WTC11 (cell line): ENCODE data around the gene TFDP1. TPM values are rescaled to one million over a fixed set of nuclear protein-coding genes. Genes with fewer than 3 reads are reported as not detected.

Experiments
- ATAC-seq: fragments of 200-7000 bp; cut with Tn5 transposase; 2 replicates; pipeline ENCODE4 v1.10.0; 2021; ENCODE audit warnings: mild to moderate bottlenecking, moderate library complexity
- CTCF ChIA-PET: fragments of 300-600 bp; sonication (Branson Sonifier 250); formaldehyde crosslinking; loops from one replicate; lab custom pipeline; 2021; ENCODE audit warnings: antibody characterized with exemption; lab: Charles Lee
- POLR2A ChIA-PET: fragments of 350-600 bp; sonication (Branson Sonifier 250); formaldehyde crosslinking; loops from one replicate; lab custom pipeline; 2021; ENCODE audit warnings: antibody characterized with exemption; lab: Charles Lee
- DNase-seq: peaks from one replicate; pipeline ENCODE4 v3.0.0; 2021; ENCODE audit warnings: low spot score
- H3K27ac Mint-ChIP-seq: 2 replicates; pipeline ENCODE4 v1.8.0; 2021; ENCODE audit warnings: mixed read lengths
- H3K27me3 Mint-ChIP-seq: 2 replicates; pipeline ENCODE4 v1.8.0; 2021; ENCODE audit warnings: low read depth, mild to moderate bottlenecking, moderate library complexity, mixed read lengths
- H3K36me3 Mint-ChIP-seq: 2 replicates; pipeline ENCODE4 v1.8.0; 2021; ENCODE audit warnings: mixed read lengths
- H3K4me1 Mint-ChIP-seq: 2 replicates; pipeline ENCODE4 v1.8.0; 2022; ENCODE audit warnings: mixed read lengths
- H3K4me3 Mint-ChIP-seq: 2 replicates; pipeline ENCODE4 v1.8.0; 2021; ENCODE audit warnings: mild to moderate bottlenecking, moderate library complexity, mixed read lengths
- H3K9me3 Mint-ChIP-seq: 2 replicates; pipeline ENCODE4 v1.8.0; 2021; ENCODE audit warnings: mixed read lengths
- FOXP1 ChIP-seq: sonication (generic); formaldehyde crosslinking; IDR thresholded peaks from 2 replicates; pipeline ENCODE4 v1.8.0; 2022; ENCODE audit warnings: missing genetic modification reagents, mild to moderate bottlenecking, moderate library complexity, borderline replicate concordance
- GRHL2 ChIP-seq: fragments of 250-450 bp; sonication (Bioruptor Pico); IDR thresholded peaks from 2 replicates; pipeline ENCODE4 v1.8.0; 2022; ENCODE audit warnings: mild to moderate bottlenecking, moderate library complexity; ENCODE audit not compliant: insufficient replicate concordance, severe bottlenecking
- HMGA2 ChIP-seq: fragments of 250-450 bp; sonication (Bioruptor Pico); IDR thresholded peaks from 2 replicates; pipeline ENCODE4 v1.4.0; 2021; ENCODE audit warnings: mild to moderate bottlenecking, moderate library complexity
- NFATC4 ChIP-seq: fragments of 250-450 bp; sonication (Bioruptor Pico); IDR thresholded peaks from 2 replicates; pipeline ENCODE4 v1.9.0; 2021; ENCODE audit warnings: mild to moderate bottlenecking
- NR3C1 ChIP-seq: sonication (generic); formaldehyde crosslinking; conservative IDR thresholded peaks from 2 replicates; pipeline ENCODE4 v1.8.1; 2023; ENCODE audit warnings: low read depth, mild to moderate bottlenecking, missing genetic modification reagents
- OVOL2 ChIP-seq: fragments of 250-450 bp; sonication (Bioruptor Pico); IDR thresholded peaks from 2 replicates; pipeline ENCODE4 v1.9.0; 2021; ENCODE audit warnings: mild to moderate bottlenecking, borderline replicate concordance
- PRRX2 ChIP-seq: fragments of 250-450 bp; sonication (Bioruptor Pico); IDR thresholded peaks from 2 replicates; pipeline ENCODE4 v1.8.0; 2021; ENCODE audit warnings: mild to moderate bottlenecking
- SMAD4 ChIP-seq: sonication (generic); formaldehyde crosslinking; IDR thresholded peaks from 2 replicates; pipeline ENCODE4 v1.8.0; 2022; ENCODE audit warnings: mild to moderate bottlenecking, missing genetic modification reagents
- TCF7 ChIP-seq: sonication (generic); formaldehyde crosslinking; IDR thresholded peaks from 2 replicates; pipeline ENCODE4 v1.8.0; 2022; ENCODE audit warnings: mild to moderate bottlenecking, low read depth, missing genetic modification reagents, moderate library complexity
- ZNF232 ChIP-seq: sonication (generic); formaldehyde crosslinking; IDR thresholded peaks from 2 replicates; pipeline ENCODE4 v1.8.0; 2022; ENCODE audit warnings: mild to moderate bottlenecking, missing genetic modification reagents
- ZNF263 ChIP-seq: sonication (generic); formaldehyde crosslinking; IDR thresholded peaks from 2 replicates; pipeline ENCODE4 v1.8.1; 2022; ENCODE audit warnings: low read depth, mild to moderate bottlenecking, moderate library complexity, missing genetic modification reagents
- ZNF396 ChIP-seq: fragments of 250-450 bp; sonication (Bioruptor Pico); IDR thresholded peaks from 2 replicates; pipeline ENCODE4 v1.8.0; 2021; ENCODE audit warnings: mild to moderate bottlenecking, moderate library complexity, borderline replicate concordance
- ZNF416 ChIP-seq: fragments of 250-450 bp; sonication (Bioruptor Pico); IDR thresholded peaks from 2 replicates; pipeline ENCODE4 v1.9.0; 2021; ENCODE audit warnings: mild to moderate bottlenecking, inconsistent platforms
- total RNA-seq: library from RNA; stranded (reverse); gene quantifications from 3 replicates; pipeline ENCODE4 v1.2.3, GENCODE V29; 2021
- TF ChIP-seq, protein P1 (sequence below): fragments of 250-450 bp; sonication (Bioruptor Pico); IDR thresholded peaks from 2 replicates; pipeline ENCODE4 v1.9.0; 2021; ENCODE audit warnings: moderate library complexity, mild to moderate bottlenecking, inconsistent platforms, borderline replicate concordance
- TF ChIP-seq, protein P2 (sequence below): fragments of 250-450 bp; sonication (Bioruptor Pico); conservative IDR thresholded peaks from 2 replicates; pipeline ENCODE4 v1.9.0; 2021; ENCODE audit warnings: mild to moderate bottlenecking
- TF ChIP-seq, protein P3 (sequence below): sonication (generic); formaldehyde crosslinking; IDR thresholded peaks from 2 replicates; pipeline ENCODE4 v1.8.0; 2023; ENCODE audit warnings: mild to moderate bottlenecking, missing genetic modification reagents
- TF ChIP-seq, protein P4 (sequence below): sonication (generic); formaldehyde crosslinking; IDR thresholded peaks from 2 replicates; pipeline ENCODE4 v1.8.1; 2023; ENCODE audit warnings: mild to moderate bottlenecking, missing genetic modification reagents
- TF ChIP-seq, protein P5 (sequence below): sonication (generic); formaldehyde crosslinking; IDR thresholded peaks from 2 replicates; pipeline ENCODE4 v1.8.0; 2022; ENCODE audit warnings: mild to moderate bottlenecking, missing genetic modification reagents
- TF ChIP-seq, protein P6 (sequence below): sonication (generic); formaldehyde crosslinking; IDR thresholded peaks from 2 replicates; pipeline ENCODE4 v1.8.1; 2023; ENCODE audit warnings: mild to moderate bottlenecking, missing genetic modification reagents, borderline replicate concordance
- TF ChIP-seq, protein P7 (sequence below): sonication (generic); formaldehyde crosslinking; IDR thresholded peaks from 2 replicates; pipeline ENCODE4 v1.8.0; 2022; ENCODE audit warnings: mild to moderate bottlenecking, missing genetic modification reagents

Gene TFDP1
- total RNA-seq, 1 experiment from 2014 or later, result 61.2 TPM

DNA sequence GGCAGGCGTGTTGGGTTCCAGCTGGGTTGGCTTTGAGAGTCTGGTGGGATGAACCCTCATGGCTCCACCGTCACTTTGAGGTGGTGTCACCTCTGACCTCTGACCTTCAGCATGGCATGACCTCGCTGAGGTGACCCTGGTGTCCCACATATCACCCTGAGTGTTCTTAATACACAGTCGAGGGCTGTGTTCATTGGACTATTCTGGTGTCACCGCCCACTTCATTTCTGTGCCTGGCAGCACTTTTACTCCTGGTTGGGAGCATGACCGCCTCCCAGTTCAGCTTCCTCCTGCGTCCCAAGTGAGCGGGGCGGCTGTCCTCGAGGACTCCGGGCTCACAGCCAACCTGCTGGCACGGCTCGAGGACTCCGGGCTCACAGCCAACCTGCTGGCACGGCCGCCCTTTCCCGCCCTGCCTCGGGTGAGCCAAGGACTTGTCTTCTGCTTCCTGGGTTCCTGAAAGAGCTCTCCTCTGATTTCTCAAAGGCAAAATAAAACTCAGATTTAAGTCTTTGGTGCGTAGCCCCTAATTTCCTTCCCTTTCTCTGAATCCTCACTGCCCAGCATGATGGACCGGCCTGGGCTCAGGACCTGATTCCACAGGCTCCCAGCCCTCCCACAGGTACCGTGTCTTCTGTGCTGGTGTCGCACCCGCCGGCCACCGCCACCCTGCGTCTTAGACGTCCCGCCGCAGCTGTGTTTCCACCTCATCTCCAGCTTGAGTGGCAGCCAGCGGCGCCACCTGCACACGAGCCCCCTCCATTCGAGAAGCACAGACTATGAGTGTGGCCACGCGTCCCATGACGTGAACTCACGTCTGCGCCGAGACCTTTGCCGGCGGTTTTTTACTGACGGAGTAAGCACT lies 63.0 kb downstream of the TFDP1 start:
- peaks cover 13% of the 10 kb centered on the region for H3K36me3 Mint-ChIP-seq
- TF ChIP-seq GRHL2 (CRISPR knock-in tag) (no peak), NFATC4 (no peak), ZNF232 (CRISPR knock-in tag) (no peak), ZNF263 (CRISPR knock-in tag) (no peak), PRRX2 (CRISPR knock-in tag) (no peak), FOXP1 (no peak), ZNF396 (no peak), TCF7 (no peak), SMAD4 (CRISPR knock-in tag) (no peak), ZNF416 (CRISPR knock-in tag) (no peak), HMGA2 (CRISPR knock-in tag) (no peak), NR3C1 (CRISPR knock-in tag) (no peak), OVOL2 (no peak)
- TF ChIP-seq, protein P1, sequence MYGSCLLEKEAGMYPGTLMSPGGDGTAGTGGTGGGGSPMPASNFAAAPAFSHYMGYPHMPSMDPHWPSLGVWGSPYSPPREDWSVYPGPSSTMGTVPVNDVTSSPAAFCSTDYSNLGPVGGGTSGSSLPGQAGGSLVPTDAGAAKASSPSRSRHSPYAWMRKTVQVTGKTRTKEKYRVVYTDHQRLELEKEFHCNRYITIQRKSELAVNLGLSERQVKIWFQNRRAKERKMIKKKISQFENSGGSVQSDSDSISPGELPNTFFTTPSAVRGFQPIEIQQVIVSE (CRISPR knock-in tag), result no peak
- TF ChIP-seq, protein P2, sequence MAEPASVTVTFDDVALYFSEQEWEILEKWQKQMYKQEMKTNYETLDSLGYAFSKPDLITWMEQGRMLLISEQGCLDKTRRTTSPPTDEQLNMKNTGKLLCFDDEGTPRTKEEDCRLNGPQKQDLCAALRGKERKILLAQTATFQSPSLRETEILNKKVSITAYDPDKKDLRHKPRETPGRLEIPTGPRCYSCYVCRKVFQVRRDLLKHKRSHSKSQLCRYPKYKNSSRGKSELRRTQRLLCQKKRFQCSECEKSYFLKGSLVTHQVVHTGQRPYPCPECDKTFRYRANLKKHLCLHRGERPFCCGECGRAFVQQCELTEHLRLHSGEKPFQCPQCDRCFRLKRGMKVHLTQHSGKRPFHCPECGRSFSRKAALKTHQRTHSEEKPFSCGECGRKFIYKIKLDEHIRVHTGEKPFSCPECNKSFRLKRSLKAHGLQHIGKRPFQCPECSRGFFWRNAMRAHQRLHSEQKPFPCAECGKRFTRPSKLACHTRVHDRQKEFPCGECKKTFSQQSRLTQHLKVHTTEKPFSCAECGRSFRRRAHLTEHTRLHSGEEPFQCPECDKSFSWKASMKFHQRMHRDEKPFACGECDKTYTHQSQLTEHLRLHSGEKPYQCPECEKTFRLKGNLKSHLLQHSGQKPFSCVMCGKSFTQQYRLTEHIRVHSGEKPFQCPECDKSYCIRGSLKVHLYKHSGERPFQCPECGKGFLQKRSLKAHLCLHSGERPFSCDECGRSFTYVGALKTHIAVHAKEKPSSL (CRISPR knock-in tag), result no peak
- TF ChIP-seq, protein P3, sequence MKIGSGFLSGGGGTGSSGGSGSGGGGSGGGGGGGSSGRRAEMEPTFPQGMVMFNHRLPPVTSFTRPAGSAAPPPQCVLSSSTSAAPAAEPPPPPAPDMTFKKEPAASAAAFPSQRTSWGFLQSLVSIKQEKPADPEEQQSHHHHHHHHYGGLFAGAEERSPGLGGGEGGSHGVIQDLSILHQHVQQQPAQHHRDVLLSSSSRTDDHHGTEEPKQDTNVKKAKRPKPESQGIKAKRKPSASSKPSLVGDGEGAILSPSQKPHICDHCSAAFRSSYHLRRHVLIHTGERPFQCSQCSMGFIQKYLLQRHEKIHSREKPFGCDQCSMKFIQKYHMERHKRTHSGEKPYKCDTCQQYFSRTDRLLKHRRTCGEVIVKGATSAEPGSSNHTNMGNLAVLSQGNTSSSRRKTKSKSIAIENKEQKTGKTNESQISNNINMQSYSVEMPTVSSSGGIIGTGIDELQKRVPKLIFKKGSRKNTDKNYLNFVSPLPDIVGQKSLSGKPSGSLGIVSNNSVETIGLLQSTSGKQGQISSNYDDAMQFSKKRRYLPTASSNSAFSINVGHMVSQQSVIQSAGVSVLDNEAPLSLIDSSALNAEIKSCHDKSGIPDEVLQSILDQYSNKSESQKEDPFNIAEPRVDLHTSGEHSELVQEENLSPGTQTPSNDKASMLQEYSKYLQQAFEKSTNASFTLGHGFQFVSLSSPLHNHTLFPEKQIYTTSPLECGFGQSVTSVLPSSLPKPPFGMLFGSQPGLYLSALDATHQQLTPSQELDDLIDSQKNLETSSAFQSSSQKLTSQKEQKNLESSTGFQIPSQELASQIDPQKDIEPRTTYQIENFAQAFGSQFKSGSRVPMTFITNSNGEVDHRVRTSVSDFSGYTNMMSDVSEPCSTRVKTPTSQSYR (CRISPR knock-in tag), result no peak
- TF ChIP-seq, protein P4, sequence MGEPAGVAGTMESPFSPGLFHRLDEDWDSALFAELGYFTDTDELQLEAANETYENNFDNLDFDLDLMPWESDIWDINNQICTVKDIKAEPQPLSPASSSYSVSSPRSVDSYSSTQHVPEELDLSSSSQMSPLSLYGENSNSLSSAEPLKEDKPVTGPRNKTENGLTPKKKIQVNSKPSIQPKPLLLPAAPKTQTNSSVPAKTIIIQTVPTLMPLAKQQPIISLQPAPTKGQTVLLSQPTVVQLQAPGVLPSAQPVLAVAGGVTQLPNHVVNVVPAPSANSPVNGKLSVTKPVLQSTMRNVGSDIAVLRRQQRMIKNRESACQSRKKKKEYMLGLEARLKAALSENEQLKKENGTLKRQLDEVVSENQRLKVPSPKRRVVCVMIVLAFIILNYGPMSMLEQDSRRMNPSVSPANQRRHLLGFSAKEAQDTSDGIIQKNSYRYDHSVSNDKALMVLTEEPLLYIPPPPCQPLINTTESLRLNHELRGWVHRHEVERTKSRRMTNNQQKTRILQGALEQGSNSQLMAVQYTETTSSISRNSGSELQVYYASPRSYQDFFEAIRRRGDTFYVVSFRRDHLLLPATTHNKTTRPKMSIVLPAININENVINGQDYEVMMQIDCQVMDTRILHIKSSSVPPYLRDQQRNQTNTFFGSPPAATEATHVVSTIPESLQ (CRISPR knock-in tag), result no peak
- TF ChIP-seq, protein P5, sequence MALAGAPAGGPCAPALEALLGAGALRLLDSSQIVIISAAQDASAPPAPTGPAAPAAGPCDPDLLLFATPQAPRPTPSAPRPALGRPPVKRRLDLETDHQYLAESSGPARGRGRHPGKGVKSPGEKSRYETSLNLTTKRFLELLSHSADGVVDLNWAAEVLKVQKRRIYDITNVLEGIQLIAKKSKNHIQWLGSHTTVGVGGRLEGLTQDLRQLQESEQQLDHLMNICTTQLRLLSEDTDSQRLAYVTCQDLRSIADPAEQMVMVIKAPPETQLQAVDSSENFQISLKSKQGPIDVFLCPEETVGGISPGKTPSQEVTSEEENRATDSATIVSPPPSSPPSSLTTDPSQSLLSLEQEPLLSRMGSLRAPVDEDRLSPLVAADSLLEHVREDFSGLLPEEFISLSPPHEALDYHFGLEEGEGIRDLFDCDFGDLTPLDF (CRISPR knock-in tag), result no peak
- TF ChIP-seq, protein P6, sequence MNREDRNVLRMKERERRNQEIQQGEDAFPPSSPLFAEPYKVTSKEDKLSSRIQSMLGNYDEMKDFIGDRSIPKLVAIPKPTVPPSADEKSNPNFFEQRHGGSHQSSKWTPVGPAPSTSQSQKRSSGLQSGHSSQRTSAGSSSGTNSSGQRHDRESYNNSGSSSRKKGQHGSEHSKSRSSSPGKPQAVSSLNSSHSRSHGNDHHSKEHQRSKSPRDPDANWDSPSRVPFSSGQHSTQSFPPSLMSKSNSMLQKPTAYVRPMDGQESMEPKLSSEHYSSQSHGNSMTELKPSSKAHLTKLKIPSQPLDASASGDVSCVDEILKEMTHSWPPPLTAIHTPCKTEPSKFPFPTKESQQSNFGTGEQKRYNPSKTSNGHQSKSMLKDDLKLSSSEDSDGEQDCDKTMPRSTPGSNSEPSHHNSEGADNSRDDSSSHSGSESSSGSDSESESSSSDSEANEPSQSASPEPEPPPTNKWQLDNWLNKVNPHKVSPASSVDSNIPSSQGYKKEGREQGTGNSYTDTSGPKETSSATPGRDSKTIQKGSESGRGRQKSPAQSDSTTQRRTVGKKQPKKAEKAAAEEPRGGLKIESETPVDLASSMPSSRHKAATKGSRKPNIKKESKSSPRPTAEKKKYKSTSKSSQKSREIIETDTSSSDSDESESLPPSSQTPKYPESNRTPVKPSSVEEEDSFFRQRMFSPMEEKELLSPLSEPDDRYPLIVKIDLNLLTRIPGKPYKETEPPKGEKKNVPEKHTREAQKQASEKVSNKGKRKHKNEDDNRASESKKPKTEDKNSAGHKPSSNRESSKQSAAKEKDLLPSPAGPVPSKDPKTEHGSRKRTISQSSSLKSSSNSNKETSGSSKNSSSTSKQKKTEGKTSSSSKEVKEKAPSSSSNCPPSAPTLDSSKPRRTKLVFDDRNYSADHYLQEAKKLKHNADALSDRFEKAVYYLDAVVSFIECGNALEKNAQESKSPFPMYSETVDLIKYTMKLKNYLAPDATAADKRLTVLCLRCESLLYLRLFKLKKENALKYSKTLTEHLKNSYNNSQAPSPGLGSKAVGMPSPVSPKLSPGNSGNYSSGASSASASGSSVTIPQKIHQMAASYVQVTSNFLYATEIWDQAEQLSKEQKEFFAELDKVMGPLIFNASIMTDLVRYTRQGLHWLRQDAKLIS (CRISPR knock-in tag), result no peak
- TF ChIP-seq, protein P7, sequence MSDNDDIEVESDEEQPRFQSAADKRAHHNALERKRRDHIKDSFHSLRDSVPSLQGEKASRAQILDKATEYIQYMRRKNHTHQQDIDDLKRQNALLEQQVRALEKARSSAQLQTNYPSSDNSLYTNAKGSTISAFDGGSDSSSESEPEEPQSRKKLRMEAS (CRISPR knock-in tag), result no peak
- DNase-seq (peak; percentile 8), ATAC-seq (no peak)
- no peaks in the 10 kb centered on the region for H3K27me3 Mint-ChIP-seq
- H3K27ac Mint-ChIP-seq, result no peak overlapping the region; the same call in 1 of the 2 replicates
- H3K4me1 Mint-ChIP-seq, result no peaks in the 10 kb centered on the region; the same call in 1 of the 2 replicates
- ChIA-PET CTCF (no interaction called here), POLR2A (no interaction called here)
- peaks cover 17% of the 10 kb centered on the region for H3K9me3 Mint-ChIP-seq
- no peak overlapping the region for H3K4me3 Mint-ChIP-seq
